Measurements from ENCODE around the gene GPR22.

The GPR22 gene

GRCh38 chr7:107469929-107470328, at the start of gene GPR22:
TSS of gene GPR22 (plus strand) at chr7:107470057. CDS start at chr7:107474061, 4,004 bp downstream.
- no peak for TF ChIP-seq CTCF (IDR thresholded peaks at IDR 0.05)

GRCh38 chr7:107427462-107427861, 42.4 kb upstream of the GPR22 start:
- TF ChIP-seq CTCF (IDR thresholded peaks at IDR 0.05) = no peak

GRCh38 chr7:107428642-107429041, 41.2 kb upstream of the GPR22 start:
- no peak for TF ChIP-seq CTCF (IDR thresholded peaks at IDR 0.05)

- no peak for TF ChIP-seq CTCF (IDR thresholded peaks at IDR 0.05)
Measured at GRCh38 chr7:107430057-107430456, 39.8 kb upstream of the GPR22 start.

- no peak for TF ChIP-seq CTCF (IDR thresholded peaks at IDR 0.05)
Measured at GRCh38 chr7:107432261-107432660, 37.6 kb upstream of the GPR22 start.

GRCh38 chr7:107435749-107436148, 34.1 kb upstream of the GPR22 start:
- no peak for TF ChIP-seq CTCF (IDR thresholded peaks at IDR 0.05)

GRCh38 chr7:107439025-107439424, 30.8 kb upstream of the GPR22 start:
- TF ChIP-seq CTCF (IDR thresholded peaks at IDR 0.05) = no peak
